HG03571 (cell line): ENCODE results near the gene ZNF578.
"Not testable (repeated sequence)": the region's sequence is repeated elsewhere in the genome, so short reads cannot be mapped to it uniquely, and the experiment has no call there.

Source experiments
- ATAC-seq: cut with Tn5 transposase; IDR thresholded peaks from one replicate; pipeline ENCODE4 v1.9.1; 2021; ENCODE audit not compliant: unreplicated experiment

The ZNF578 gene

DNA sequence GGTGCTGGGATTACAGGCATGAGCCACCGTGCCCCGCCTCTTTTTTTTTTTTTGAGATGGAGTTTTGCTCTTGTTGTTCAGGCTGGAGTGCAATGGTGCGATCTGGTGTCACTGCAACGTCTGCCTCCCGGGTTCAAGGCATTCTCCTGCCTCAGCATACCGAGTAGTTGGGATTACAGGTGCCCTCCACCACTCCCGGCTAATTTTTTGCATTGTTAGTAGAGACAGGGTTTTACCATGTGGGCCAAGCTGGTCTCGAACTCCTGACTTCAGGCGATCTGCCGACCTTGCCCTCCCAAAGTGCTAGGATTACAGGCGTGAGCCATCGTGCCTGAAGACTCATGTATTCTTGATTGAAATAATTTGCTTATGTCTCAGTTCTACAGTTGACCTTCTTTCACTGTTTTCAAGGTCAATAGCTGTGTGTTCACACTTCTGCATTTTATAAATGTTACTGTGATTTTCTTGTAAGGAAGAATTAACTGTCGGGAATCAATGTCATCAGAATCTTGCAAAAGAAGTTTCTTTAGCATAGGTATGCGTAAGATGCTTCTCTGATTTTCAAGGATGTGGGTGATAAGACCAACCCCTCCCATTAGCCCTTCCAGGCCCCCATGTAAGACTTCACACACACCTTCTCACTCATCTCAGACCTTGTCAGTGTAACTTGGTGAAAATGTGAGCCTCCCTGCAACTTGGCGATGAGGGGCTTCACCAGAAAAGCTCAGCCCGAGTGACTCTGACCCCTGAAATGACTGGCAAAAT lies 104.1 kb downstream of the ZNF578 start:
- no peak for ATAC-seq

DNA sequence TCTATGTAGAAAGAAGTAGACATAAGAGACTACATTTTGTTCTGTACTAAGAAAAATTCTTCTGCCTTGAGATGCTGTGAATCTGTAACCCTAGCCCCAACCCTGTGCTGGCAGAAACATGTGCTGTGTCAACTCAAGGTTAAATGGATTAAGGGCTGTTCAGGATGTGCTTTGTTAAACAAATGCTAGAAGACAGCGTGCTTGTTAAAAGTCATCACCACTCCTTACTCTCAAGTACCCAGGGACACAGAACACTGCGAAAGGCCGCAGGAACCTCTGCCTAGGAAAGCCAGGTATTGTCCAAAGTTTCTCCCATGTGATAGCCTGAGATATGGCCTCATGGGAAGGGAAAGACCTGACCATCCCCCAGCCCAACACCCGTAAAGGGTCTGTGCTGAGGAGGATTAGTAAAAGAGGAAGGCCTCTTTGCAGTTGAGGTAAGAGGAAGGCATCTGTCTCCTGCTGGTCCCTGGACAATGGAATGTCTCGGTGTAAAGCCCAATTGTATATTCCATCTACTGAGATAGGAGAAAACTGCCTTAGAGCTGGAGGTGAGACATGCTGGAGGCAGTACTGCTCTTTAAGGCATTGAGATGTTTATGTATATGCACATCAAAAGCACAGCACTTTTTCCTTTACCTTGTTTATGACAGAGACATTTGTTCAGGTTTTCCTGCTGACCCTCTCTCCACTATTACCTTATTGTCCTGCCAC lies 105.5 kb downstream of the ZNF578 start:
- ATAC-seq = not testable (repeated sequence)

DNA sequence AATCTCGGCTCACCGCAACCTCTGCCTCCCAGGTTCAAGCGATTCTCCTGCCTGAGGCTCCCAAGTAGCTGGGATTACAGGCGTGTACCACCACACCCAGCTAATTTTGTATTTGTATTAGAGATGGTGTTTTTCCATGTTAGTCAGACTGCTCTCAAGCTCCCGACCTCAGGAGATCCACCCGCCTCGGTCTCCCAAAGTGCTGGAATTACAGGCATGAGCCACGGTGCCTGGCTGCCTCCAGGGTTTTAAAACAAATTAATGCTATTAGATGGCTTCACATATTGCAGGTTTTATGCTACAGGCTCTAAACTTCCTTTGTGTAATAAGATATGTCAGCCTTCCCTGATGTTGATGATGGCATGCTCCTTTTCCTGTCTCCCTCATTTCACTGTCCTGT lies 108.3 kb downstream of the ZNF578 start:
- ATAC-seq = not testable (repeated sequence)
